DMS153 (cell line): ENCODE data around the gene NTF4.

Source experiments
- DNase-seq: peaks from one replicate; lab custom pipeline; 2025; lab: John Stamatoyannopoulos, UW

Gene NTF4, protein sequence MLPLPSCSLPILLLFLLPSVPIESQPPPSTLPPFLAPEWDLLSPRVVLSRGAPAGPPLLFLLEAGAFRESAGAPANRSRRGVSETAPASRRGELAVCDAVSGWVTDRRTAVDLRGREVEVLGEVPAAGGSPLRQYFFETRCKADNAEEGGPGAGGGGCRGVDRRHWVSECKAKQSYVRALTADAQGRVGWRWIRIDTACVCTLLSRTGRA

DNA sequence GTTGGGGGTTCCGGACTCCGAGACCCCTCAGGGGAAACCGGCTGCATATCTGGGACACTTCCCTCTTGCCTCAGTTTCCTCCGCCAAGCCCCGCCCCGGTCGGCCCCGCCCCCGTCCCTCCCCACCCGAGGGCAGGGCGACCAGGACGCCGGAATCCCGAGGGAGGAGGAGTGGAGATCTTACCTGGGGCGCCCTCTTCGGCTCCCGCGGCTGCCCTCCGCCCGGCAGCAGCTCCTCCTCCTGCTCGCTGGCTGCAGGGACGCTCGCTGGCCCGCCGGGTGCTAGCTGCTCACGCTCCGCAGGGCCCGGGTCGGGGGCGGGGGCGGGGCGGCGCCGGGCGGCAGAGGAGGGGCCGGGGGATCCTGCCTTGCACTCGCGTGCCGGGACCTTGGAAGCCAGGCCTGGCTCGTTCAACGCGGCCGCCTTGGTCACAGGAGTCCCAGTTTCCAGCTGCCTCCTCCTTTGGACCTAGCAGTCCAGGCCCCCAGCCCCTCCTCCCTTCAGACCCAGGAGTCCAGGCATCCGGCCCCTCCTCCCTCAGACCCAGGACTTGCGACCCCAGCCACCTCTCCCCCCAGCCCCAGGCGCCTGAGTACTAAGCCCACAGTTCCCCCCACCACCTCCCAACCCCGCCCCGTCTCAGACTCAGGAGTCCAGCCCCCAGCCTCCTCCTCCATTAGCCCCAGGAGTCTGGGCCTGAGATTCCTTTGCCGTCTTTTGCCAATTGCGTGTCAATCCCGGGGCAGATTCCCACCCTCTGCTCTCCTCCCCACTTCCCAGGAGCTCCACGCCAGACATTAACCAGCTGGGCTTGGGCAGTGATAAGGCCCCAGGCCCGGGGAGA lies at the start of gene NTF4:
NTF4 (minus strand) TSS at position 51 of the 844 bp plus-strand sequence. CDS start 2,821 bp downstream, outside the sequence.
- DNase-seq, result no peak

DNA sequence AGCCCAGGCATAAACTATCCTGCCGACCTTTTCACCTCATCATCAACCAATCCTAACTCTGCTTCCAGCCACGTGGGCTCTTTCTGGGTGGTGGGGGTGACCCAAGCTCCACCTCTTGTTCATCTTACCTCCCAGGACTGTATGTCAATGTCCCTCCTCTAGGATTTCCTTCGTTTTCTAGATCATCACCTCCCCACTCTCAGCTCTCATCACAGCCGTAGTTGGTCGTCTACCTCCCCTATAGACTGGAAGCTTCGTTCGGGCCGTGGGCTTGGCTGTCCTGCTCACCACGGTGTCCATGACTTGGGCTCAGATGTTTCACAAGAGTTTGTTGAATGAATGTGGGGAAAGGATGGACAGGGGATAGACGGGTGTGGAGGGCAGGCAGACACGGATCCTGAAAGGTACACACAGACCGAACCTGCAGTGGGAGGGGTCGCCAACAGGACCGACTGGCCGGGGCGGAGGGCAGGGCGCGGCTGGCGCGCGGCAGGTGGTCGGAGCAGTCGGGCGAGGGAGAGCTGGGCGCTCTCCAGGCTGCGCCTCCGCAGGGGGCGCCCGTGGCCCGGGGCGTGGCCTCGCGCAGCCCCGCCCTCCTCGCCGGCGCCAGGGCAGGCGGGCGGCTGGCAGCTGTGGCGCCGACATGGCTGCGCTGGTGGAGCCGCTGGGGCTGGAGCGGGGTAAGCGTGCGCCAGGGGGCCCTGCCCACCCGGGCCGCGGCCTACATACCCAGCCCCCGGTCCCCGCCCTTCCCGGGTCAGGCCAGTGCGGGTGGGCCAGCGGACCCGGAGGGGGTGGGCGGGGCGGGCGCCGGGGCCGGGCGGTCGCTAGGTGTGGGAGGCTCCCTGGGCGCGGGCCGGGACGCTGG lies 49.4 kb upstream of the NTF4 start, which contains the start of gene LIN7B:
LIN7B (plus strand) TSS at position 609 of the 868 bp plus-strand sequence; CDS start at position 644, 35 bp downstream.
- DNase-seq, result peak; percentile 40

DNA sequence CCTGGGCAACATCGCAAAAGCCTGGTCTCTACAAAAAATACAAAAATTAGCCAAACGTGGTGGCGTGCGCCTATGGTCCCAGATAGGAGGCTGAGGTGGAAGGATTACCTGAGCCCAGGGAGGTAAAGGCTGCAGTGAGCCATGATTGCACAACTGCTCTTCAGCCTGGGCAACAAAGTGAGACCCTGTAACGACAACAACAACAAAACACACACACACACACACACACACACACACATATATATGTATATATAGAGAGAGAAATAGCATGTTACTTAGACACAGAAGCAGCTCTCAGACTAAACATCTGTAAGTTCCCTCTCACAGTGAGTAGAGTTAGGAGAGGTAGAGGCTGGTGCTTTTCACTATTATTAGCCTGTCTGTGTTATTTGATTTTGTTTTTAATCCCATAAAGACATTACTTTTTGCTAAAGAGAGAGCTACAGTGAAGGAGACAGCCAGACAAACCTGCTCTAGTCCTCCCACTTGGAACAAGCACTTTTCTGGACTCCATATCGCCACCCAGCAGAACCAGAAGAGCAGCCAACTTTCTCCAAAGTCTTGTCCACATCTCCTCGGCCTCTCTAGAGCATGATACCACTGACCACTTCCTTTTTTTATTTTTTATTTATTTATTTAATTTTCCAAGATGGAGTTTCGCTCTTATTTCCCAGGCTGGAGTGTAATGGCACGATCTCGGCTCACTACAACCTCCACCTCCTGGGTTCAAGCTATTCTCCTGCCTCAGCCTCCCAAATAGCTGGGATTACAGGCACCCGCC lies 46.8 kb upstream of the NTF4 start:
- no peak for DNase-seq

DNA sequence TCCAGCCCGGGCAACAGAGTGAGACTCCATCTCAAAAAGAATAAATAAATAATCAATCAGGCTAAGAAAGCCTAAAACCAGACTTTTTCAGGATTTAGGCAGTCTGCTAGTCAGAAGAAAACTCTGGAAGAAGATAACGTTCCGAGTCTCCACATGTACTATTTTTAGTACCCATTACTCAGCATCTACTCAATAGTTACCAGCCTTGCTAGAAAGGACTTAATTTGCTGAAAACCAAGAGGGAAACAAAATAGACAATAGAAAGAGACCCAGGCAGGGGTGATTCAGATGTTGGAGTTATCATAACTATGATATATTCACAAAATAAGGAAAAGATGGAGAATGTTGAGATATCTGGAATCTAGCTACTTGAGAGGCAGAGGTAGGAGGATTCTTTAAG lies 45.9 kb upstream of the NTF4 start:
- DNase-seq, result no peak

DNA sequence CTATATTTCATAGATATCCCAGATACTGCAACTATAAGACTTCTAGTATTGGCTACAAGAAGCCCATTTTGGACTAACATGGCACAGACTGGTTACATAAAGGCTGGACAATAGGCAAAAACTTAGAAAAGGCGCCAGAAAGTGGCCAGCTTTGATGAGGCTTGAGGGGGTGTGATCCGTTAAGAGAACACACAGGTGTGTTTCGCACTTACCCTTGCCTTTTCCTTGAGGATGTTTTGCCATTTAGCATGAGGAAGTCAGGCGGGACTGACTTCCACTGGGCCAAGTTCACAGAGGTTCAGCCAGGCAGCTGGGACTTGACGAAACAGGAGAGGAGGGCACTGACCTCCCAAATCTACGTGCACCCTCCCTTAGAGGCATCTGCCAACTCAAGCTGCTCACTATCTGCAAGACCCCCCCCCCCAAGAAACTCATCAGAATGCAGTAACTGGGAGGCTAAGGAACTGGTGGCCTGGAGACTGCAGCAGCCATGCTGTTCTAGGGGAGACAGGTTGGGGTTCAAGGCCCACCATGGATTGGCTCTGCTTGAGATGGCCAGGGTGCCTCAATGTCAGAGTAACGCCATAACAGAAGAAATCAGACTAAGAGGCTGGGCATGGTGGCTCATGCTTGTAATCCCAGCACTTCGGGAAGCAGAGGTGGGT lies 45.1 kb upstream of the NTF4 start:
- DNase-seq, result no peak

DNA sequence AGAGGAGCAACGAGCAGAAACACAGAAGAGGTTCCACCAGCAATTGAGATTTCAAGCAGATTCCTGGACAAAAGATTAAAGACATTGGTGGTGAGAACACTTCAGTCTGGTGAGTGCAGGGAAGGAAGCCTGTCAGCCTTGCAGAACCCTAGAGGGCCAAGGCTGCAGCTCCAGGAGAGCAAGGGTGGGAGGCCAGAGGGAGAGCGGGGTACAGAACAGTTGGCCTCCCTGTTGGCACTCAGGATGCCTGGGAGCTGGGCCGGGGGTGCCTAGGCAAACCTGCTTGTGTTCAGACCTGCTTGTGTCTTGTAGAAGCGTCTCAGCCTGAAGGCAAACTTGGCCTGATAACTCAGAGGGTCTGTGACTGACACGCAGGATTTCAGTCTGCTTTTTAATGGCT lies 44.4 kb upstream of the NTF4 start:
- no peak for DNase-seq

DNA sequence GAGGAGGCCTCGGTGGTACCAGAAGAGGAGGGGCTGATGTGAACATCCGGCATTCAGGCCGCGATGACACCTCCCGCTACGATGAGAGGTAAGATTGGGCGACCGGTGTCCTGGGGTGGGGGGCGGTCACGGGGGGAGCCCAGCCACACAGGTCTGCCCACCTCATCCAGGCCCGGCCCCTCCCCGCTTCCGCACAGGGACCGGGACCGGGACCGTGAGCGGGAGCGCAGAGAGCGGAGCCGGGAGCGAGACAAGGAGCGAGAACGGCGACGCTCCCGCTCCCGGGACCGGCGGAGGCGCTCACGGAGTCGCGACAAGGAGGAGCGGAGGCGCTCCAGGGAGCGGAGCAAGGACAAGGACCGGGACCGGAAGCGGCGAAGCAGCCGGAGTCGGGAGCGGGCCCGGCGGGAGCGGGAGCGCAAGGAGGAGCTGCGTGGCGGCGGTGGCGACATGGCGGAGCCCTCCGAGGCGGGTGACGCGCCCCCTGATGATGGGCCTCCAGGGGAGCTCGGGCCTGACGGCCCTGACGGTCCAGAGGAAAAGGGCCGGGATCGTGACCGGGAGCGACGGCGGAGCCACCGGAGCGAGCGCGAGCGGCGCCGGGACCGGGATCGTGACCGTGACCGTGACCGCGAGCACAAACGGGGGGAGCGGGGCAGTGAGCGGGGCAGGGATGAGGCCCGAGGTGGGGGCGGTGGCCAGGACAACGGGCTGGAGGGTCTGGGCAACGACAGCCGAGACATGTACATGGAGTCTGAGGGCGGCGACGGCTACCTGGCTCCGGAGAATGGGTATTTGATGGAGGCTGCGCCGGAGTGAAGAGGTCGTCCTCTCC lies 43.2 kb upstream of the NTF4 start:
- DNase-seq, result no peak

DNA sequence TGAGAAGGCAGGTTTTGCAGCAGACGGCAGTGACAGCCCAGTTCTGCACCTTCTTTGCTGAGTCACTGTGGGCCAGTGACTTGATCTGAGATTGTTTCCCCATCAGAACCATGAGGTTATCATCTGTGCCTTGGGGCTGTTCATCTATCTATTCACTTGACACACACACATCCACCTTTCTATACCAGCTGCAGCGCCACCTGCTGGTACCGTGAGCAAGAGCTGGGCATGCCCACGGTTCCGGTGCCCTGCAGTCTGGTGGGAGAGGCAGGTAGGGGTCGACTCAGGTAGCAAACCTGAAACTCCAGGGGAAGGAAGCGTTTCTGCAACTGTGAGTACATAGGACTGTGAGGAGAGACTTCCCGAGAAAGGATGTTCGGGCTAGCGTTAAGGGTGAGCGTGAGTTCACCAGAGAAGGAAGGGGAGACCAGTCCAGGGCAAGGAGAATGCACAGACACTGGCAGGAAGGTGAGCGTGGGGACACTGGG lies 42.1 kb upstream of the NTF4 start:
- no peak for DNase-seq

DNA sequence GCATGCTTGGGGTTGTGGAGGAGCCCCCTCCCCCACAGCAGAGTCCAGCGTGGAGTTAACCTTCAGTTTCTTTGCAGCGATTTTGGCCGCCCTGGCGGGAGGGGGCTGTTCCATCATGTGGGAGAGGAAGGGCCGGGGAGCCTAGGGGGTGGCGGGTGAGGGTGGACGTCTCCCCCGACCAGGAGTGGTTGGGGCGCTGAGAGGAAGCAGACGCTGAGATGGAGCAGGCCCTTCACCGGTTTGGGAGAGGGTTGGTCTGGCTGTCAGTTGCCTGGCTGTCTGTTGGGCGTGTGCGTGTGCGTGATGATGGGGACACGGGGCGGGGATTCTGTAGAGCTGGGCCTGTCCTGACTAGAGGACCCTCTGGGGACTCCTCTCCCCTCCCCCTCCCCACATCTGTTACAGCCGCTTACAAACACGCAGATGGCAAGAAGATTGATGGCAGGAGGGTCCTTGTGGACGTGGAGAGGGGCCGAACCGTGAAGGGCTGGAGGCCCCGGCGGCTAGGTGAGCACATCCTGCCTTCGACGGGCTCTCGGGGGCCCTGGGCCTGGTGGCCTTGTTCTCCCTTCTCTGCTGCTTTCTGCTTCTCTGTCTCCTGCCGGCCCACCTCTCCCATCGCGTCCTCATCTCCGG lies 39.7 kb upstream of the NTF4 start:
- DNase-seq, result no peak

DNA sequence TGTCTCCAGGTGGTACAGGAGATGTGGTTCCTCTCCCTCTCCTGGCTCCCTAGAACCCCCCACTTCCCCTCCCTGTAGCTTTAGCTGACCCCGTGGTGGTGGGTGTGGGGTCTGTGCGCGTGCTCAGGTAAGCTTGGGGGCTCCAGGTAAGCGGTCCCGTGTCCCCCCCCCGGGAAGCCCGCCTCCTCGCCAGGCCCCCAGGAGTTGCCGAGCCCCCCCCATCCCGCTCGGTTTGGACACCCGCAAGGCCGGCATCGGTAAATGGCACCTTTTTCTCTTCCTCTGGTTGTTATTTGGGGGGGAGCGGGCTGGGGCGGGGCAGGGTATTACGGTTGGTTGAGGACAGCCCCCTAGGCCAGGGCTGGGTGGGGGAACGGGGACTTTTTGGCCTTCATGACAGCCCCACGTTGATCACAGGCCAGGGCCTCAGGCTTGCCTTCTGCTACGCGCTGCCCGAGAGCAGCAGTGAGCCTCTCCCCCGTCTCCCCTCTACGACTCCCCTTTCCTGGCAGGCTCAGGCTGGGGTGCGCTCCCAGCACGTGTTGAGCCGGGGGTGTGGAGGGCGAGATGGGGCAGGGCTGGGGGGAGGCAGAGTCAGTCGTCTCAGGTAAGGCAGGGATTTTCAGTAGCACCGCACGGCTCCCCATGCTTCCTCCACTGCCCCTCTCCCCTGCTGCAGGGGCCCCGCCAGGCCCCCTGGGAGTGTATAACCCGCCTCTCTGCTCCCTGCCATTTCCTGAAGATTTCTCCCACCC lies 38.9 kb upstream of the NTF4 start:
- DNase-seq, result no peak

DNA sequence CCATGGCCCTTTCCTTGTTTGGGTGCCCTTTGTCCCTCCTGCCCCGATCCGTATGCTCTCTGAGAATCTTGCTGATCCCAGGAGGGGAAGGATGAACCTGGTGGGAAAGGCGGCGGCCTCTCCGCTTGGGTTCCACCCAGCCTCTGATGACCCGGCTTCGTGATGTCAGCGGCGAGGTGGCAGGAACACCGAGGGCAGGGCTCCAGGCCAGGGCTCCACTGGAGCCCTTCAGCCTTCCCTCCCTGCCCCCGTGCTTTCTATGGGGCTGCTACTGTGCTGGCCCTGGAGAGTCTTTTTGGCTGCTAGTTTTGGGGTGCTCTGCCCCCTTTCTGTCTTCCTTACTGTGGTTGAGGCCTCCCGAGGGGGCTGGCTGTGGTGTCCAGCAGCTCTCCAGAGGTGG lies 37.7 kb upstream of the NTF4 start:
- DNase-seq, result no peak

DNA sequence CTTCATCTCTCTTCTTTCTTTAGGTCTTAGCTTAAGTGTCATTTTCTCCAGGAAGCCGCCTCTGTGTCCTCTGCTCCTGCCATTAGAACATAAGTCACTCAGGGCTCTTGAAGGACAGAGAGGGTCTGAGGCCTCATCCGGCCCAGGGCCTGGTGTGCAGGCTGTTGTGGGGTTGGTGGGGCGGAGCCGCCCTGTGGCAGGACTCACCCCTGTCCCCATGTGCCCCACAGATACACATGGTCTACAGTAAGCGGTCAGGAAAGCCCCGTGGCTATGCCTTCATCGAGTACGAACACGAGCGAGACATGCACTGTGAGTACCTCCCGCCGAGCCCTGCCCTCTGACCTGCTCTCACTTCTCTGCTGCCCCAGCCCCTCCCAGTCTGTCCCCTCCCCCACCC lies 36.5 kb upstream of the NTF4 start:
- no peak for DNase-seq

DNA sequence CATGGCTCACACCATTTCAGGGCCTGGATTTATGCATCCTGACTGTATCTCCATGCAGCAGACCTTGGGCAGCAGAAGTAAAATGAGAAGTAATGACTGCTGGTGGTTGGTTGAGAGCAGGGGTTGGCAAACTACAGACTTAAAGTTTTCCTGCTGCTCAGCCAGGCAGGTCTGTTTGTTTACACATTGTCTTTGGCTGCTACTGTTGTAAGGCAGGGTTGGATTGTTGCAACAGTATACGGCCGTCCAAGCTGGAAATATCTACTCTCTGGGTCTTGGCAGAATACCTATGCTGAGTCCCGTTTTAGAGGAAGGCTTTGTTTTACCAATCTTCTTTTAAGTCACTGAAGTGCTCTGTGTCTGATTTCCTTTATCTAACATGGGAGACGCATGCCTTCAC lies 34.2 kb upstream of the NTF4 start:
- DNase-seq, result no peak

DNA sequence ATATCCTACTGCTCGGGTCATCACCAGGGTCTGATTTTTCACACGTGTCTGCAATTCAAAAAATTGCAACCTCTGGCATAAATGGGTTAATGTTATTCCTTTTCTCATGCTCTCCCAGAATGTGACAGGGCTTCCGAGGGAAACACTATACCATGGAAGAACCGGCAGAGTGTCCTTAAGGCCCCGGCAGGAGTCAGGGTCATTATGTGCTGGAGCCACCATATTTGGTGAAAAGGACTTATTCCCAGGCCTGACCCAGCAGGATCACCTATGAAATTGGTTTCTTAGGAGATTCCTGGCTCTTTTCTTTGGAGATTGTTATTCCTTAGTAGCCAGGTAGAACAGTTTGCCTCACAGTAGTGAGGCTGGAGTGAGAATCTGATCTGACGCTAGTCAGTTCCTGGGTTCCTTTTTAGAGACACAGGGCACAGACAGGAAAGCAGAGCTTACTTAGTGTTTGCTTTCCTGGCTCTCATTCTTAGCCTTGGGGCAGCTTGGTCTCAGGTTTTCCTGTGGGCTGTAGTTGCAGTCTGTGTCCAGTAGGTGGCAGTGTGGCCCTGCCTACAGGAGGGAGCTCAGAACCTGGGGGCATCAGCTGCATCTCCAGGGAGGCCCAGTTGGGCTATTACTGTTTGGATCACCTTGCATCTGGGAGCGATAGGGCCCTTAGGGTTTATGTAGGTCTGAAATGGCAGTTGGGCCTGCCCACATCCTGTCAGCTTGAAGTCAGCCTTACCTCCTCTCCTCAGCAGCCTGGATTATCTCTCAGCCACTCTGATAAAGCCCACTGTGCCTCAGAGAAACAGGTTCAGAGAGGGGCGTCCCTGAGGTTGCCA lies 33.1 kb upstream of the NTF4 start:
- peak; percentile 55 for DNase-seq

DNA sequence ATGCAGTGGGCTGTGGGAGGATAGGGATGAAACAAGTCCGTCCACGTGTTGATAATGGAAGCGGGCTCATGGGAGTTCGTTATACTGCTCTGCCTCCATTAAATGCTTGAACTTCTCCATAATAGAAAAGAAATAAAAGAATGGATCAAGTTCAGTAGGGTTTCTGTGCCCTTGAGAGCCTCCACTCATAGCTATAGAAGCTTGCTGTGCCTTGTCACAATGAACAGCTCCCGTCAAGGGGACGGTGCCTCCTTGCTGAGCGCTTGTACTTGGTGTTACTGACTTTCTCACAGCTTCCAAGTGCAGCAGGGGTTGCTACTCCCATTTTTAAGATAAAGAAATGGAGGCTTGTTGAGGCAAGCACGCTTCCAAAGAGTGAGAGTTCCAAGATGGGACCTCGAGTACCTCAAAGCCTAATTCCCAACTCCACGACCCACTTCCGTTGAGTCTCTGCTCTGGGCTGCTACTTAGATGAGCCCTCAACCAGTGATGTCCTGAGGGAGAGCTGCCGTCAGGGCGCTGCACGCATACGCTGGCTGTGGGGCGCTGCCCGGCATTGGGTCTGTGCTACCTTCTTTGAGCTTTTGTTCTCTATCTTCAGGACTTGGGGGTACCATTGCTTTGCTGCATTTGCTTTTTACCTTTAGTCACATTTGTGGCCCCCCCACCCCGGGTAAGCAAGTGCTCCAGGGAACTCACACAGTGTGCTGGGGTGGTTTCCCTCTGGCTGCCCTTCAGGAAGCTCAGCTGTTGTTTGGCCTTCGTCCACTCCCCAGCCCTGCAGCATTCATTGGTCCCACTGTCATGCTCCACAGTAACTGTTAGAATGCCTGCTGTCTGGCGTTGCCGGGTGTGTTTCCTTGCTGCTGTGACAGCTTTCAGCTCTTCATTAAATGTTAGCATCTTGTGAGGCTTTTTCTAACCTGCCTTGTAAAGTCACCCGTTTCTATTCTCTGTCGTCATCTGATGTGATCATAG lies 30.2 kb upstream of the NTF4 start:
- DNase-seq, result no peak

DNA sequence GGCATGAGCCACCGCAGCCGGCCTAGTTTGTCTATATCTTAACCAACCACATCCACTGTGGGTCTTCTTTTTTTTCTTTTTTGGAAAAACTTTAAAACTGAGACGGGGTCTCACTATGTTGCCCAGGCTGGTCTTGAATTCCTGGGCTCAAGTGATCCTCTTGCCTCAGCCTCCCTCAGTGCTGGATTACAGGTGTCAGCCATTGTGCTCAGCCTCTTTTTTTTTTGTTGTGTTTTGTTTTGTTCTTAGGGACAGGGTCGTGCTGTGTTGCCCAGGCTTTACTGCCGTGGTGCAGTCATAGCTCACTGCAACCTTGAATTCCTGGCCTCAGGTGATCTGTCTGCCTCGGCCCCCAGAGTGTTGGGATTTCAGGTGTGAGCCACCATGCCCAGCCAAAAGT lies 28.1 kb upstream of the NTF4 start:
- no peak for DNase-seq
